Endodermal cell (in vitro differentiated cells): ENCODE data around the gene OR12D3. TPM values are rescaled to one million over a fixed set of nuclear protein-coding genes. Genes with fewer than 3 reads are reported as not detected.

ENCODE experiments used
- DNase-seq: peaks from one replicate; pipeline ENCODE4 v3.0.0-alpha.2; 2017
- H3K27ac ChIP-seq: 2 replicates; pipeline ENCODE4 v1.5.1; 2013; ENCODE audit warnings: mild to moderate bottlenecking, low read depth, low read length, moderate library complexity
- H3K27me3 ChIP-seq: 2 replicates; pipeline ENCODE4 v1.6.1; 2013; ENCODE audit warnings: mild to moderate bottlenecking, low read length, moderate library complexity; ENCODE audit not compliant: insufficient read depth, control insufficient read depth, poor library complexity, severe bottlenecking
- H3K36me3 ChIP-seq: 2 replicates; pipeline ENCODE4 v1.7.0; 2013; ENCODE audit warnings: mild to moderate bottlenecking, low read length, moderate library complexity; ENCODE audit not compliant: control insufficient read depth, insufficient read depth
- H3K4me1 ChIP-seq: one replicate; pipeline ENCODE4 v1.7.0; 2013; ENCODE audit warnings: low read length; ENCODE audit not compliant: control insufficient read depth, insufficient read depth
- H3K4me3 ChIP-seq: 2 replicates; pipeline ENCODE4 v1.5.1; 2013; ENCODE audit warnings: mild to moderate bottlenecking, low read length, moderate library complexity
- H3K9ac ChIP-seq: 2 replicates; pipeline ENCODE4 v1.6.1; 2013; ENCODE audit warnings: mild to moderate bottlenecking, low read length, moderate library complexity; ENCODE audit not compliant: poor library complexity, severe bottlenecking; ENCODE audit errors: extremely low read depth
- H3K9me3 ChIP-seq: 2 replicates; pipeline ENCODE4 v1.6.1; 2013; ENCODE audit warnings: mild to moderate bottlenecking, low read length, moderate library complexity; ENCODE audit not compliant: control insufficient read depth
- H3K27ac Mint-ChIP-seq: 2 replicates; pipeline ENCODE4 v1.8.0; 2020; ENCODE audit warnings: mixed read lengths
- H3K27me3 Mint-ChIP-seq: 2 replicates; pipeline ENCODE4 v1.8.0; 2021; ENCODE audit warnings: mild to moderate bottlenecking, mixed read lengths; ENCODE audit not compliant: insufficient read depth
- H3K36me3 Mint-ChIP-seq: 2 replicates; pipeline ENCODE4 v1.8.0; 2020; ENCODE audit warnings: low read depth, mixed read lengths
- H3K4me1 Mint-ChIP-seq: 2 replicates; pipeline ENCODE4 v1.8.0; 2020; ENCODE audit warnings: mixed read lengths
- H3K4me3 Mint-ChIP-seq: 2 replicates; pipeline ENCODE4 v1.8.0; 2020; ENCODE audit warnings: mild to moderate bottlenecking, moderate library complexity, mixed read lengths
- H3K9me3 Mint-ChIP-seq: 2 replicates; pipeline ENCODE4 v1.8.0; 2020; ENCODE audit warnings: mild to moderate bottlenecking, mixed read lengths
- WGBS, 2 experiments: methylation state at CpG; one replicate each; pipeline versions ENCODE4 v1.1.5 to v1.1.7; 2013; ENCODE audit warnings: missing lambda C conversion rate in 2 of 2, mixed read lengths in 1 of 2; ENCODE audit not compliant: insufficient coverage in 1 of 2, insufficient read length in 1 of 2; 5-methylcytosine and 5-hydroxymethylcytosine counted together
- total RNA-seq, 2 donors: library from RNA; stranded (reverse); fragmentation: NEBNext Ultra II Directional in 1 of 2; extraction: Animal tissue kit (Norgen Biotek cat#: 25700) in 1 of 2; gene quantifications; 2 replicates in 1 of 2; 3 replicates in 1 of 2; pipeline ENCODE4 v1.2.1, GENCODE V29; 2021
- TF ChIP-seq, protein P1 (sequence below): fragments of 200-600 bp; sonication (generic); conservative IDR thresholded peaks from 2 replicates; pipeline ENCODE4 v1.5.0; 2021; ENCODE audit warnings: antibody characterized with exemption, mild to moderate bottlenecking

Gene OR12D3
- total RNA-seq, 2 donors from 2014 or later: not detected

DNA sequence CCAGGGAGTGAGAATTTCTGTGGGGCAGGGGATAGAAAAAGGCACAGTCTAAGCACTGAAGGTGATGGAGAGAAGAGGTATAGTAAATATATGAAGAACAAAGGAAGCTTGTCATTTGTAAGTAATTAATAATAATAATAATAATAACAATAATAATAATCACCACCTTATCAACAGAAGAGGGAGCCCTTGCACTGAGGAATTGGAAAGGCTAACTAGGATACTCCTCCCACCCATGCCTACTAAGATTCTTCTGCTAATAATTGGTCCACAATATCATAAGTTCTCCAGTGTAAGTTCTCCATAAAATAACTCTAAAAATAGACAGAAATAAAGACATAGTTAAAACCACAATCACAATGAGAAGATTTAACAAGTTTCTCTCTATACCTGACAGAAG lies 912 bp upstream of the OR12D3 start:
- H3K27me3 Mint-ChIP-seq: no peaks in the 10 kb centered on the region
- no peaks in the 10 kb centered on the region for H3K27me3 ChIP-seq
- no peaks in the 10 kb centered on the region for H3K4me1 ChIP-seq
- H3K9ac ChIP-seq: no peak overlapping the region
- no peak overlapping the region for H3K27ac ChIP-seq
- peaks cover 5% of the 10 kb centered on the region for H3K9me3 ChIP-seq
- H3K27ac Mint-ChIP-seq: no peak overlapping the region
- TF ChIP-seq, protein P1, sequence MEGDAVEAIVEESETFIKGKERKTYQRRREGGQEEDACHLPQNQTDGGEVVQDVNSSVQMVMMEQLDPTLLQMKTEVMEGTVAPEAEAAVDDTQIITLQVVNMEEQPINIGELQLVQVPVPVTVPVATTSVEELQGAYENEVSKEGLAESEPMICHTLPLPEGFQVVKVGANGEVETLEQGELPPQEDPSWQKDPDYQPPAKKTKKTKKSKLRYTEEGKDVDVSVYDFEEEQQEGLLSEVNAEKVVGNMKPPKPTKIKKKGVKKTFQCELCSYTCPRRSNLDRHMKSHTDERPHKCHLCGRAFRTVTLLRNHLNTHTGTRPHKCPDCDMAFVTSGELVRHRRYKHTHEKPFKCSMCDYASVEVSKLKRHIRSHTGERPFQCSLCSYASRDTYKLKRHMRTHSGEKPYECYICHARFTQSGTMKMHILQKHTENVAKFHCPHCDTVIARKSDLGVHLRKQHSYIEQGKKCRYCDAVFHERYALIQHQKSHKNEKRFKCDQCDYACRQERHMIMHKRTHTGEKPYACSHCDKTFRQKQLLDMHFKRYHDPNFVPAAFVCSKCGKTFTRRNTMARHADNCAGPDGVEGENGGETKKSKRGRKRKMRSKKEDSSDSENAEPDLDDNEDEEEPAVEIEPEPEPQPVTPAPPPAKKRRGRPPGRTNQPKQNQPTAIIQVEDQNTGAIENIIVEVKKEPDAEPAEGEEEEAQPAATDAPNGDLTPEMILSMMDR: peak; percentile 50
- no peaks in the 10 kb centered on the region for H3K36me3 Mint-ChIP-seq
- H3K4me3 ChIP-seq: no peak overlapping the region
- DNase-seq: no peak
- no peaks in the 10 kb centered on the region for H3K36me3 ChIP-seq
- H3K9me3 Mint-ChIP-seq: no peaks in the 10 kb centered on the region
- H3K4me1 Mint-ChIP-seq: no peaks in the 10 kb centered on the region
- no peak overlapping the region for H3K4me3 Mint-ChIP-seq

DNA sequence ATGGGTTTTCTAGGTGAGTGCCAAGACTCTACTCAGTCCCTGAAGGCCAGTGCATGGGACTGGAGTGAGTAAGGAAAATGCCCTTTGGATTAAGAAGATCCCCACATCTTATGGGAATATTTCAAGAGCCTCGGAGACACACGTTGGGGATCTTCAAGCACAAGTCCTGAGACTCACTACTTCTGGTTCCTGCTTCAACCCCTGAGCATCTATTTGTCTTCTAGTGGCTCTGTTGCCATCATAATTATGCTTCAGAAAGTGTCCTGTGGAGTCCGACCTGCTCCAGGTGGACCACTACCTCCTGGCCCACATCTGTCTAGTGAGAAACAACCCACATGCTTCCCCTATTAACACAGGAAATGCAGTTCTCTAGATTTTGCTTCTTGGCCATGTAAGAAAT lies 6.3 kb downstream of the OR12D3 start, which contains the start of gene OR5V1:
OR5V1 (minus strand) TSS at position 101 of the 400 bp plus-strand sequence. CDS start 12,670 bp downstream, outside the sequence.
- Histone ChIP-seq H3K9me3 (peaks cover 5% of the 10 kb centered on the region), H3K4me3 (no peak within 1 kb of the TSS), H3K27ac (no peak within 1 kb of the TSS), H3K9ac (no peak within 1 kb of the TSS), H3K27me3 (no peaks in the 10 kb centered on the region), H3K4me1 (no peaks in the 10 kb centered on the region), H3K36me3 (no peaks in the 10 kb centered on the region)
- no peaks in the 10 kb centered on the region for H3K27me3 Mint-ChIP-seq
- H3K36me3 Mint-ChIP-seq: no peaks in the 10 kb centered on the region
- H3K4me3 Mint-ChIP-seq: no peak within 1 kb of the TSS
- H3K4me1 Mint-ChIP-seq: no peaks in the 10 kb centered on the region
- TF ChIP-seq, protein P1: no peak
- no peak within 1 kb of the TSS for H3K27ac Mint-ChIP-seq
- H3K9me3 Mint-ChIP-seq: no peaks in the 10 kb centered on the region
- WGBS, 2 experiments: 80 to 95% methylated on average over 1 to 3 of the region's 3 CpGs
- DNase-seq: no peak

DNA sequence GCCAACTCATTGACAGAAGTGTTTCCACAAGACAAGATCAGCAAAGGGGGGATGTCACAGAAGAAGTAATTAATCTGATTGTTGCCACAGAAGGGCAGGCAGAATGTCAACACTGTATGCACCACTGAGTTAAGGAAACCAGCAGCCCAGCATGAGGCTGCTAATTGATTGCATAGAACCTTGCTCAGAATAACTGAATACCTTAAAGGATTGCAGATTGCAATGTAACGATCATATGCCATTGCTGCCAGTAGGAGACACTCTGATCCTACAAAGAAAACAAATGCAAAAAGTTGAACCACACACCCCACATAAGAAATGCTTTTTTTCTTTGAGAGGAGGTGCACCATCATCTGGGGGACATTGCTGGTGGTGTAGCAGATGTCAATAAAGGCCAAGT lies 19.5 kb downstream of the OR12D3 start:
- Histone ChIP-seq H3K27ac (no peak overlapping the region), H3K27me3 (no peaks in the 10 kb centered on the region), H3K9ac (no peak overlapping the region), H3K4me3 (no peak overlapping the region), H3K36me3 (no peaks in the 10 kb centered on the region), H3K9me3 (peaks cover 6% of the 10 kb centered on the region), H3K4me1 (no peaks in the 10 kb centered on the region)
- Mint-ChIP-seq H3K36me3 (no peaks in the 10 kb centered on the region), H3K4me3 (no peak overlapping the region), H3K27me3 (peaks cover 5% of the 10 kb centered on the region), H3K4me1 (peaks cover 2% of the 10 kb centered on the region), H3K9me3 (peaks cover 5% of the 10 kb centered on the region), H3K27ac (no peak overlapping the region)
- 83% methylated on average over 1 of the region's 1 CpG; no CpG with 5 or more reads in 1 of the 2 experiments for WGBS, 2 experiments
- TF ChIP-seq, protein P1: peak; percentile 45
- peak; percentile 55 for DNase-seq
